K562 (cell line): ENCODE measurements around the gene EIF2AK3.

Source experiments
- CTCF ChIP-seq, 3 experiments: IDR thresholded peaks in 2 of 3; conservative IDR thresholded peaks in 1 of 3; 2 replicates each; pipeline ENCODE4 v1.5.1; 2011 to 2012; ENCODE audit warnings: low read length in 3 of 3, mild to moderate bottlenecking in 3 of 3, control low read depth in 2 of 3, improper control_type of control experiment in 1 of 3, inconsistent platforms in 1 of 3, low read depth in 1 of 3, mixed read lengths in 1 of 3, moderate library complexity in 1 of 3; ENCODE audit not compliant: insufficient read depth in 2 of 3
- HNRNPK ChIP-seq: fragments of 200-400 bp; formaldehyde crosslinking; IDR thresholded peaks from one replicate; pipeline ENCODE4 v1.6.1; 2018; ENCODE audit warnings: mild to moderate bottlenecking, low read depth, low read length; ENCODE audit not compliant: poor library complexity, severe bottlenecking
- MYNN ChIP-seq, 2 experiments: sonication (generic); formaldehyde crosslinking in 1 of 2; IDR thresholded peaks; 2 replicates each; pipeline versions ENCODE4 v1.5.0 to v1.6.1; 2016 to 2020; ENCODE audit warnings: antibody characterized with exemption in 1 of 2, missing genetic modification reagents in 1 of 2
- NR0B1 ChIP-seq: fragments of 450-650 bp; IDR thresholded peaks from one replicate; pipeline ENCODE4 v1.6.1; 2018; ENCODE audit warnings: mild to moderate bottlenecking, moderate library complexity; ENCODE audit not compliant: partially characterized antibody
- NR1H2 ChIP-seq: sonication (generic); formaldehyde crosslinking; IDR thresholded peaks from 2 replicates; pipeline ENCODE4 v1.4.0; 2020; ENCODE audit warnings: mild to moderate bottlenecking, missing genetic modification reagents
- PML ChIP-seq: IDR thresholded peaks from 2 replicates; pipeline ENCODE4 v1.6.1; 2012; ENCODE audit warnings: low read length, inconsistent platforms
- REST ChIP-seq, 2 experiments: fragments of 450-650 bp; formaldehyde crosslinking in 1 of 2; IDR thresholded peaks; 2 replicates each; pipeline versions ENCODE4 v1.4.0 to v1.6.1; 2014 to 2020; ENCODE audit warnings: mild to moderate bottlenecking in 2 of 2, borderline replicate concordance in 1 of 2, low read depth in 1 of 2
- ZNF354B ChIP-seq: fragments of 250-450 bp; sonication (Bioruptor Pico); IDR thresholded peaks from 2 replicates; pipeline ENCODE4 v1.4.0; 2020

GRCh38 chr2:88549616-88550292, 77.5 kb downstream of the EIF2AK3 start:
- no peak for TF ChIP-seq CTCF (IDR thresholded peaks at IDR 0.05 in 2 of 3, conservative IDR thresholded peaks at IDR 0.05 in 1 of 3; ENCODE audit: insufficient read depth in 2 of 3, low read depth in 1 of 3, low read length in 3 of 3)
- no peak for TF ChIP-seq NR0B1
- no peak for TF ChIP-seq HNRNPK
- no peak for TF ChIP-seq NR1H2
- TF ChIP-seq PML: no peak
- no peak for TF ChIP-seq ZNF354B
- no peak for TF ChIP-seq REST (IDR thresholded peaks at IDR 0.05; ENCODE audit: borderline replicate concordance)
- TF ChIP-seq REST (CRISPR knock-in tag; IDR thresholded peaks at IDR 0.05; ENCODE audit: low read depth): no peak
- no peak for TF ChIP-seq MYNN (IDR thresholded peaks at IDR 0.05)
- no peak for TF ChIP-seq MYNN (CRISPR knock-in tag; IDR thresholded peaks at IDR 0.05)
